ENCODE results near the gene CIZ1. TPM values are rescaled to one million over a fixed set of nuclear protein-coding genes. Genes with fewer than 3 reads are reported as not detected.
A peak's percentile ranks its signal among the peaks of the same experiment; 100 is the strongest.
"Not testable (repeated sequence)": the region's sequence is repeated elsewhere in the genome, so short reads cannot be mapped to it uniquely, and the experiment has no call there.

The CIZ1 gene
- total RNA-seq, 1 donor from 2014 or later: 69.3 TPM

DNA sequence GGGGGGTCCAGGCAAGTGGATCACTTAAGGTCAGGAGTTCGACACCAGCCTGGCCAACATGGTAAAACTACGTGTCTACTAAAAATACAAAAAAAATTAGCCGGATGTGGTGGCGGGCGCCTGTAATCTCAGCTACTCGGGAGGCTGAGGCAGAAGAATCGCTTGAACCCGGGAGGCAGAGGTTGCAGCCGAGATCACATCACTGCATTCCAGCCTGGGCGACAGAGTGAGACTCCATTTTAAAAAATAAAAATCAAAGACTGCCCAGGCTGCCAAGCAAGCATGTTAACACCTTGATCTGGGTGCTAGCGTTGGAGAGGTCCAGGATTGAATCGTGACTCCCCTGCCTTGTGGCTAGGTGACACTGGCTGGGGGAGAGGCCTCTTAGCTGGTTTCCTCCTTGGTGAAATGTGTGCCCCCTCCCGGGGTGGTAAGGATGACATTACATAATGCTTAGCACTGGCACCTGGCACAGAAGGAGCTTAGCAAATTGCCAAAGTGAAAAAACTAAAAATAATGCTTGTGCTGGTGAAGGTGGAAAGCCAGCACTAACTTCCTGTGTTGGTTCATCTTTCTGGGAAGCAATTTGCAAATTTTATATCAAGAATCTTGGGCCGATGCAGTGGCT, 2.2 kb upstream of the CIZ1 start:
- ATAC-seq: no peak
- intact Hi-C loops (cut with DNase I): no loop called here
- peak; percentile 34 for DNase-seq (ENCODE audit: missing footprints)

GRCh38 chr9:128192601-128193371, 1.4 kb upstream of the CIZ1 start:
- intact Hi-C loops (cut with DNase I): no loop called here
- peak; percentile 66 for ATAC-seq
- DNase-seq (ENCODE audit: missing footprints): peak; percentile 86

- intact Hi-C loops (cut with DNase I): no loop called here
- ATAC-seq (peak; percentile 9), DNase-seq (ENCODE audit: missing footprints) (peak; percentile 60)
These were observed 611 bp downstream of the CIZ1 start for GRCh38 chr9:128190516-128191405.

- DNase-seq (ENCODE audit: missing footprints) (no peak), ATAC-seq (no peak)
- intact Hi-C loops (cut with DNase I): no loop called here
These were observed 1.4 kb downstream of the CIZ1 start for GRCh38 chr9:128190013-128190412.

DNA sequence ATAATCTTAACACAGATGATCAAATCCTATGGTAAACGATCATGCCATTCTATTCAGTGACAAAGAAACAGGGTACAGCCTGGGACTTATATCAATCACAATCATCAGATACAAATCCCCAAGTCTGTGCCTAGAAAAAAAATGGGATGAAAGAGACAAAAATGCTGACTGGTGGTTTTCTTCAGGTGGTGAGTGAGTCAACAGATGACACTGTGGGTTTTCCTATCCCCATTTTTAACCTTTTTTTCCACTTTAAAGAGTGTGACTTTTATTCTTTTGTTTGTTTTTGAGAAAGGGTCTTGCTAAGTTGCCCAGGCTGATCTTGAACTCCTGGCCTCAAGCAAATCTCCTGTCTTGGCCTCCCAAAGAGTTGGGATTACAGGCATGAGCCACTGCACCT, 3.2 kb downstream of the CIZ1 start:
- no peak for ATAC-seq
- intact Hi-C loops (cut with DNase I): no loop called here
- no peak for DNase-seq (ENCODE audit: missing footprints)

DNA sequence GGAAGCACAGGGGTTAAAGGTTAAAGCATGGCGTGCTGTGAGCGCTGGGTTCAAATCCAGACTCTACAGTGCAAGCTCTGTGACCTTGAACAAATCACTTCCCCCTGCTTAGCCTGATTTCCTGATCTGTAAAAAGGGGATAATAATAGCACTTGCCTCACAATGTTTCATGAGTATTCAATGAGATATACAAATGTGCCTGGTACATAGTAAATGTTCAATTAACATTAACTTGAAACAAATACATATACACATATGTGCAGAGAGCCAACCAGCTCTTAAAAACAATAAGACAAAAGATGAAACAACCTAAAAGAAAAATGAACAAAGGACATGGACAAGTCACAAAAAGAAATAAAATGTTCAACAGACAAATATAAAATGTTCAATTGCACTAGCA, 4.0 kb downstream of the CIZ1 start:
- ATAC-seq: no peak
- DNase-seq (ENCODE audit: missing footprints): no peak
- intact Hi-C loops (cut with DNase I): no loop called here

DNA sequence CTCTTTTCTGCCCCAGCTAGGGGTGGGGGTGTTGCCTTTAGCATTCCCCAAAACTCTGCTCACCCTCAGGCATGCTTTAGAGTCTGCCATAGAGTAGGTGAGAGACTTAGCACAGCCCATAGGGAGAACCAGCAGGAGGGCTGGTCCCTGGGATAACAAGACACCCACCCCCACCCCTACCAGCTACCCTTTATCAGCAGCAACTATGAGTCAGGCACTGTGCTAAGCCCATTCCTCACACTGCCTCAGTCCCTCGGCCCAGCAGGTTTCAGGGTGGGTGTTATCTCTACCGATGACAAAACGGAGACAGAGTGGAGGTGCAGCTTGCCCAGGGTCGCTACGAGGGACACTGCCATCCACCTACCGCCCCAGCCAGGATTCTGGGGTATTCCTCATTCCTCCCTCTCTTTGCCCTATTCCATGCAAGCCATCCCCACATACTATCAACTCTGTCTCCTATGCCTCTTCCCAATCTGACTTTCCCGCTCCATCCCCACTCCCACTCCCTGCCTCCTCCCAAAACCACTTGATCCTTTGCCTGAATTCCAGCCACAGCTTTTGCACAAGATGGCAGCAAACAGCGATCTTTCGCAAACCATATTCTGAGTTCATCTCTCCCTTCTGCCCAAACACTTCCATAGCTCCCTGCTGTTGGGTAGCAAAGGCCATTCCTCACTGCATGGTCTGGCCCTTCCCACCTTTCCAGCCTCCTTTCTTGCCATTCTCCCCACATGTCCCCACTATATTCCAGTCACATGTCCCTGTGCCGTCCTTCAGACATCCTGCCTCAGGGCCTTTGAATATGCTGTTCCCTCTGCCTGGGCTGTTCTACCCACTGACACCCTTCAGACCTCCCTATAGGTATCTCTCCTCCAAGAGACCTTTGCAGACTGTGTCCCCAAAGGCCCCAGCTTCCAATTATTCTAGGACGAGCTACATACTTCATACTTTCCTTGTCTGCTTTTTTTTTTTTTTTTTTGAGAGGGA, 5.1 kb downstream of the CIZ1 start:
- ATAC-seq: no peak
- intact Hi-C loops (cut with DNase I): no loop called here

GRCh38 chr9:128182893-128183588, 8.3 kb downstream of the CIZ1 start:
- ATAC-seq (no peak), DNase-seq (ENCODE audit: missing footprints) (no peak)
- intact Hi-C loops (cut with DNase I): no loop called here

More for the DNA sequence above, 5.1 kb downstream of the CIZ1 start:
- peak; percentile 11 for DNase-seq (ENCODE audit: missing footprints)

DNA sequence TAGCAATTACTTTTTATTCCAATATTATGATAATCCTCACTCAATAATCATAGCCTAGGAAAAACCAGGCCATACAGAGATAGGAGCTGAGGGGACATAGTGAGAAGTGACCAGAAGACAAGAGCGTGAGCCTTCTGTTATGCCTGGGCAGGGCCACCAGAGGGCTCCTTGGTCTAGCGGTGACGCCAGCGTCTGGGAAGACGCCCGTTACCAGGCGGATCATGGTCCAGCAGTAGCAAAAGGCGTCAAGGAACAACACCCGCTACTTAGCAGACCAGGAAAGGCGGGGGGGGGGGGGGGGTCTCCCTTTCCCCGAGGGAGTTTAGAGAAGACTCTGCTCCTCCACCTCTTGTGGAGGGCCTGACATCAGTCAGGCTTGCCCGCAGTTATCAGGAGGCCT, 9.9 kb downstream of the CIZ1 start:
- intact Hi-C loops (cut with DNase I); ATAC-seq: not testable (repeated sequence)

GRCh38 chr9:128180447-128180846, 10.9 kb downstream of the CIZ1 start:
- DNase-seq (ENCODE audit: missing footprints) (no peak), ATAC-seq (no peak)
- intact Hi-C loops (cut with DNase I): no loop called here

More for the DNA sequence above, 9.9 kb downstream of the CIZ1 start:
- not testable (repeated sequence) for DNase-seq (ENCODE audit: missing footprints)

DNA sequence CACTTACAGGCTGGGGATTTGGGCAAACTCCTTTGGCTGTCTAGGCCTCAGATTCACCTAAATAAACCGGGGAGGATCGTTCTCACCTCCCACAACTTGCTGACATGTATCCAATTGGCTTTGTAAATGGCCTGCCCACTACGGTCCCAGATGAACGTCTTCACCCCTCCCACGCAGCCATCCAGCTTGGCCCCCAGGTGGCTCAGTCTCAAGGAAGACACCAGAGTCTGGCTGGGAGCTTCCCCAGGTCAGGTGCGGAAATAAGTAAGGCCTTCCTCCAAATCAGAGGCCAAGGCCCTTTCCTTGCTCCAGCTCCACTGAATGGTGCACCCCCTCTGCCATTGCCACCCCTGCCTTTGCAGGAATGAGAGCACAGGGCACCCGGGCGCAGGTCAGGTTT, 11.4 kb downstream of the CIZ1 start:
- ATAC-seq (no peak), DNase-seq (ENCODE audit: missing footprints) (no peak)
- intact Hi-C loops (cut with DNase I): no loop called here

DNA sequence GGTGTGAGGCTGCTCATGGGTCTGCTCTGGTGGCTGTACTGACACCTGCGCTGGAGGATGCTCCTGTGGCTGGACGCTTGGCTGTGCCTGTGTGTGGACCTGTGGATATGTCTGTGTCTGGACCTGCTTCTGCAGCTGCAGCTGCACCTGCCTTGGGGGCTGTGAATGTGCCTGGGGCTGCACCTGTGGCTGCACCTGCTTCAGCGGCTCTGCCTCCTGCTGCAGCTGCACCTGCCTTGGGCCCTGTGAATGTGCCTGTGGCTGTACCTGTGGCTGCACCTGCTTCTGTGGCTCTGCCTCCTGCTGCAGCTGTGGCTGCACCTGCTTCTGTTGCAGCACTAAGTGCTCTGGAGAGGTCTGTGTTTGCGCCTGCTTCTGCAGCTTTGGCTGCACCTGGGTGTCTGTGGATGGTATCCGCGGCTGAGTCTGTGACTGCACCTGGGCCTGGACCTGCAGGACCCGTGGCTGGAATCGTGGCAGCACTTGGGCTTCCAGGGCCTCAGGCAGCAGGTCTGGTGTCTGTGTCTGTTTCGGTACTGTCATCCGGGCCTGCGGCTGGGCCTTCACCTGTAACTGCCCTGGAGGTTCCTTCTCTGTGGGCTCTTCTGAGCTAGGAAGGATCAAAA, 12.5 kb downstream of the CIZ1 start:
- DNase-seq (ENCODE audit: missing footprints): no peak
- intact Hi-C loops (cut with DNase I): no loop called here
- no peak for ATAC-seq

- ATAC-seq (no peak), DNase-seq (ENCODE audit: missing footprints) (peak; percentile 30)
- intact Hi-C loops (cut with DNase I): no loop called here
These were observed 15.6 kb downstream of the CIZ1 start for GRCh38 chr9:128175726-128176125.

DNA sequence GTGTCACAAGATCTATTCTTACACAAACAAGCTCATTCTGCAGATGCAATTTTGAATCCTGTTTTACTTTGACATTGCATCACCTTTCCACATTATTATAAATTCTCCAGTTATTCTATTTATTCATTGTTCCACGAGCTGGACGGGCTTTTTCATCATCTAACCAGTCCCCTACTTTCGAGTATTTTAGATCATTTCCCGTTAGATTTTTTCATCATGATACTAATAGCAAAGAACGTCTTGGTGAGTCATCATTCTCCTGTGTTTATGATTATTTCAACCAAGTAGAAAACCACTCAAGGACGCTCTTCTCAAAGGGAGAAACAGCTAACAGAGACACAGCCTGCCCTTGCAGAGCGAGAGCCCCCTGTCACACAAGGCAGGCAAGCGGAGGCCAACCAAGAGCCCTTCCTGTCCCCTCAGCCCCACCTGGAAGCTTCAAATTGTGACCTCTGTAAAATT, 16.2 kb downstream of the CIZ1 start:
- DNase-seq (ENCODE audit: missing footprints) (peak; percentile 4), ATAC-seq (no peak)
- intact Hi-C loops (cut with DNase I): no loop called here

DNA sequence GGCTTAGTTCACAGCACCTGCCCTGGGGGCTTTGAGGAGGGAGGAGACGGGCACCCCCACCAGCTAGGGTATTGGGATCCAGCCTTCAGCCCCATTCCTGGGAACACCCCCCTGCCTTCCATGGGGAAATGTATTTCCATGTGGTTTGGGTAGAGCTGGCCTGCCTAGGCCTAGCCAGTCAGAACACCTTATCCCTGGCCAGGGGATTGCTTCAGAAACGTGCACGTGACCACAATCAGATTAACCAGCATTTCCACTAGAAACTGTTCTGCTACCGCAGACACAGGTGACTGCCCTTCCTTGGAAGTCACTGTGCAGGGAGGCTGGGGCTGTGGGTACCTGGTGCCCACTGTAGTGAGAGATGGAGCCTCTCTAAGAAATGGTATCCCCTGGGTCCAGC, 17.3 kb downstream of the CIZ1 start:
- intact Hi-C loops (cut with DNase I): no loop called here
- ATAC-seq (no peak), DNase-seq (ENCODE audit: missing footprints) (peak; percentile 13)

DNA sequence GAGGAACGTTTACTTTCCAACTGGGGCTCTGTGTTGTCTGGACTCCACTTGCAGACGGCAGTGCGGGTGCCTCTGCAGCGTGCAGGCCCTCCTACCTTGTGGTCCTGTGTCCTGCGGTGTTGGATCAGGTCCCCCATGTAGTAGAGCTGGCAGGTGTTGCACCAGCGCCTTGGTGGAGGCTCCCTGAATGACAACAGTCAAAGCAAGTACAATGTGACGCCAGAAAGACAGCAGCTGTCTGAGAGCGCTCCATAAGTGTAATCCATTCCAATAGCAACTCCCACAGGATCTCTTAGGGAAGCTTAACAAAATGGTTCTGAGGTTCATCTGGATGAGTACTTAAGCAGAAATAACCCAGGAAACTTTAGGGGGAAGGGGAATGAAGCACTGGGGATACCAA, 21.4 kb downstream of the CIZ1 start:
- no peak for ATAC-seq
- intact Hi-C loops (cut with DNase I): no loop called here
- DNase-seq (ENCODE audit: missing footprints): peak; percentile 4

DNA sequence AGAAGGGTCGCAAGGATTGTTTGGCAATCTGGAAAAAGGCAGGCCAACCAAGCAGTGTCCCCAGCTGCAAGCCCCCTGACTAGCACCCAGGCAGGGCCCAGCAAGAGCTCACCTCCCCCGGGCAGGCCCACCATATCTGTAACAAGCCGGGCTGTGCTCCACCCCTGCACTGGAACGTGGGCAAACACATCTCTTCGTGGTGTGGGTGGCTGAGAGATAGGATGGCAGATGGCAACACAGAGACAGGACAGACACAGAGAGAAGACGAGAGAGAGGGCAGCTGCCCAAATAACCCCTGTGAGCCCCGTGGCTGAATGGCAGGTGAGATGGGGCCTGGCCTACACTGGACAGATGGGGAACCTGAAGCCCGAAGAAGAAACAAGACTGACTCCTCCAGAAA, 21.9 kb downstream of the CIZ1 start:
- intact Hi-C loops (cut with DNase I): no loop called here
- DNase-seq (ENCODE audit: missing footprints): peak; percentile 18
- no peak for ATAC-seq
